Large intestine (tissue), 3 donors: ENCODE results near the gene JAG1. TPM values are rescaled to one million over a fixed set of nuclear protein-coding genes. Genes with fewer than 3 reads are reported as not detected.
"Not testable (repeated sequence)": the region's sequence is repeated elsewhere in the genome, so short reads cannot be mapped to it uniquely, and the experiment has no call there.

Source experiments
- DNase-seq, 2 donors: peaks; one replicate each; pipeline versions ENCODE4 v3.0.0 to v3.0.0-alpha.2; 2013
- H3K27ac ChIP-seq: one replicate; pipeline ENCODE4 v1.5.1; 2013; ENCODE audit warnings: low read length
- H3K27me3 ChIP-seq: 2 replicates; pipeline ENCODE4 v1.6.1; 2013; ENCODE audit warnings: low read length; ENCODE audit not compliant: control insufficient read depth, insufficient read depth
- H3K36me3 ChIP-seq: 2 replicates; pipeline ENCODE4 v1.6.1; 2013; ENCODE audit warnings: low read length; ENCODE audit not compliant: control insufficient read depth, insufficient read depth
- H3K4me1 ChIP-seq: one replicate; pipeline ENCODE4 v1.6.1; 2013; ENCODE audit warnings: low read length; ENCODE audit not compliant: control insufficient read depth, insufficient read depth
- H3K4me3 ChIP-seq: one replicate; pipeline ENCODE4 v1.5.1; 2013; ENCODE audit warnings: low read length
- H3K9me3 ChIP-seq: one replicate; pipeline ENCODE4 v1.6.1; 2013; ENCODE audit warnings: mild to moderate bottlenecking, low read depth, low read length, moderate library complexity; ENCODE audit not compliant: control insufficient read depth
- WGBS: methylation state at CpG from one replicate; pipeline ENCODE4 v1.1.5; 2013; ENCODE audit warnings: low lambda C conversion rate; ENCODE audit not compliant: insufficient coverage; 5-methylcytosine and 5-hydroxymethylcytosine counted together
- polyA plus RNA-seq: library from polyadenylated mRNA; unstranded; fragments of 120-200 nt; gene quantifications from one replicate; pipeline ENCODE4 v1.2.1, GENCODE V29; 2013

JAG1 gene
- polyA plus RNA-seq, 1 donor, result 72.0 TPM

DNA sequence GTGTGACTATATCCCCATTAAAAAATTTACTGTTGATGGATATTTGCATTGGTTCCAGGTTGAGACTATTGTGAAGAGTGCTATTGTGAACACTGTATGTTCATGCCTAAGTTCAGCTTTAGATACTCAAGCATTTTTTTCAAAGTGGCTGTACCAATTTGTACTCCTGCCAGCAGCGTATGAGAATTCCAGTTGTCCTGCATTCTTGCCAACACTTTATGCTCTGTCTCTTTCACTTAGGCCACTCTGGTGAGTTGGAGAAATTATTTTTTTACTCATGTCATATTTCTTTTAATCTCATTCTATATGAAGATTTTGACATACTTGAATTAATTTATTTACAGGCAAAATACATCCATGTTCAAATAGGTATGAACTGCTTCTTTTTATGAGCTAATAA is 76.2 kb downstream of the JAG1 start:
- Histone ChIP-seq H3K4me3 (no peak overlapping the region), H3K36me3 (peaks cover 2% of the 10 kb centered on the region), H3K27me3 (no peaks in the 10 kb centered on the region), H3K9me3 (no peaks in the 10 kb centered on the region), H3K4me1 (no peaks in the 10 kb centered on the region), H3K27ac (no peak overlapping the region)
- DNase-seq, result no peak
- WGBS, result no CpG with 5 or more reads among the region's 1 CpG

DNA sequence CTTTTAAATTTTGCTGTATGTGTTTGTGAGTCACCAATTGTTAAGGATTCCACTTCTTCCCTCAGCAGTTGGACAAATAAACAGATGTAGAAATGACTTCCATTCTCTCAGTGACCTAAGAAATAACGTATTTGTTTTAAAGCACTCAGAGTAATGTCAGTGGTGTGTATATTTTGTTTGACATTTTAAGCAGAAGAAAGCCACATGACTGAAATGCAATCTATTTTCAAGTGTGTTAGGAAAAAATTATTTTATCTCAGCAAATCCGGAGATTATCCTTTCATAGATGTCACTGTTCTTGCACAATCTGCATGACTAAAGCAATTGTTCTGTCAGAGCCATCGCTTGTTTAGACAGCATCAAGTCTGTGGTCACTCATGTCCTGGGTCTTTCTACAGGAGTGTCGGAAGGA is 77.1 kb downstream of the JAG1 start:
- no peak for DNase-seq
- Histone ChIP-seq H3K4me1 (no peaks in the 10 kb centered on the region), H3K27ac (no peak overlapping the region), H3K4me3 (no peak overlapping the region), H3K27me3 (no peaks in the 10 kb centered on the region), H3K36me3 (peaks cover 2% of the 10 kb centered on the region), H3K9me3 (no peaks in the 10 kb centered on the region)
- WGBS, result no CpG with 5 or more reads among the region's 4 CpGs

DNA sequence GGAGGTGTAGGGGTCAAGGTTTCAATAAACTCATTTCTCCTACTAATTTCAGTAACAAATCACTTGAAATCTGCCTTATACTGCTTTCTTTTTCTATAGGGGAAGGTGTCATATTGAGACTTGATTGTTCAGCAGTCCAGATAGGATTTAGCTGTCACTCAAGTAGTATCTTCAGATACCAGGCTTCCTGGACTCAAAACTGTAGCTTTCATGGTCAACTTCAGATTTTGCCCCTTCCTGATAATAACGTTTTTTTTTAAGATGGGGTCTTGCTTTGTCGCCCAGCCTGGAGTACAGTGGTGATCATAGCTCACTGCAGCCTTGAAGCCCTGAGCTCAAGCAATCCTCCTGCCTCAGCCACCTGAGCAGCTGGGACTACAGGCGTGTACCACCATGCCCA is 77.8 kb downstream of the JAG1 start:
- WGBS, result no CpG with 5 or more reads among the region's 3 CpGs
- Histone ChIP-seq H3K27ac (no peak overlapping the region), H3K36me3 (peaks cover 2% of the 10 kb centered on the region), H3K27me3 (no peaks in the 10 kb centered on the region), H3K9me3 (no peaks in the 10 kb centered on the region), H3K4me1 (no peaks in the 10 kb centered on the region), H3K4me3 (no peak overlapping the region)
- no peak for DNase-seq

DNA sequence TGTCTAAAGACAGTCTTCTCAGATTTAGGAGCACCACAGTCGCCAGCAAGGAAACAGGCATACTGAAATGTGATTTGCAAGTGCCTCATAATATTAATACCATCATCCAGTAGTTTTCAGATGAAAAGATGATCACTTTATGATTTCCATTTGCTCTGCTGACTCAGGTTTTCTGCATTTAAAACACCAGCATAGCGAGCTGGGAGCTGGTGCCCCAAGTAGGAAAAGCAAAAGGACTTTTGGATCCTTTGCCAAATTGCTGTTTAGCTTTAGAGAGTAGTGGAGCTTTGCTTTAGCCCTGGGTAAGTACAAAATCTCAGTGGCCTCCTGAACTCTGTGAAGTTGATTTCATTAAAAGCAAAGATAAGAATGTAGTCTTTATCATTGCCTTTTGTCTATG is 78.5 kb downstream of the JAG1 start:
- no peaks in the 10 kb centered on the region for H3K4me1 ChIP-seq
- DNase-seq, result no peak
- no peaks in the 10 kb centered on the region for H3K36me3 ChIP-seq
- H3K4me3 ChIP-seq, result no peak overlapping the region
- H3K27me3 ChIP-seq, result no peaks in the 10 kb centered on the region
- no CpG with 5 or more reads among the region's 2 CpGs for WGBS
- no peaks in the 10 kb centered on the region for H3K9me3 ChIP-seq
- no peak overlapping the region for H3K27ac ChIP-seq

DNA sequence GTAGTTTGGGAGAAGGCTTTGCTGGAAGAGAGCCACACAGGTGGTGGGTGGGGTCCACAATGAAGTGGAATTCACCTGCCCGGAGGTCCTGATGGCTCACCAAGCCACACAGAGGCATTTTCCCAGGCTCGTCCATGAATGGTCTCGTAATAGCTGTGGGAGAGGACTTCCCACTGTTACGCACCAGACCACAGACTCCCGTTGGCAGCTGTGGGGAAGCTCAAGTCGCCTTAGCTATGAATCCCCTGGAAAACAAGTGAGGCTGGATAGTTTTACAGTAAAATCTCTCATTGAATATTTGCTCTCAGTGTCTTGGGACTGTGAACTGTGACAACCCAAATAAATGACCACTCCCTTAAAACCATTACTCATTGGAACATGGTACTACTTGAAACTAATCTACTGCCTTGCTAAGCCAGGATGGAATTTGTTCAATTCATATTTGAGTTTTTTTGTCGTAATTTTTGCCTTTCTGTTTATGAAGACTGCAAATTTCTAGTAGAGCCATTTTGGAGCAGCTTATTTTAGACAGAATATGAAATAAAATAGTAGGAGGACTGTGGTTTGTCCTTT is 79.4 kb downstream of the JAG1 start:
- Histone ChIP-seq H3K27me3 (no peaks in the 10 kb centered on the region), H3K4me3 (no peak overlapping the region), H3K27ac (no peak overlapping the region), H3K4me1 (no peaks in the 10 kb centered on the region), H3K36me3 (no peaks in the 10 kb centered on the region), H3K9me3 (no peaks in the 10 kb centered on the region)
- no peak for DNase-seq
- no CpG with 5 or more reads among the region's 7 CpGs for WGBS

DNA sequence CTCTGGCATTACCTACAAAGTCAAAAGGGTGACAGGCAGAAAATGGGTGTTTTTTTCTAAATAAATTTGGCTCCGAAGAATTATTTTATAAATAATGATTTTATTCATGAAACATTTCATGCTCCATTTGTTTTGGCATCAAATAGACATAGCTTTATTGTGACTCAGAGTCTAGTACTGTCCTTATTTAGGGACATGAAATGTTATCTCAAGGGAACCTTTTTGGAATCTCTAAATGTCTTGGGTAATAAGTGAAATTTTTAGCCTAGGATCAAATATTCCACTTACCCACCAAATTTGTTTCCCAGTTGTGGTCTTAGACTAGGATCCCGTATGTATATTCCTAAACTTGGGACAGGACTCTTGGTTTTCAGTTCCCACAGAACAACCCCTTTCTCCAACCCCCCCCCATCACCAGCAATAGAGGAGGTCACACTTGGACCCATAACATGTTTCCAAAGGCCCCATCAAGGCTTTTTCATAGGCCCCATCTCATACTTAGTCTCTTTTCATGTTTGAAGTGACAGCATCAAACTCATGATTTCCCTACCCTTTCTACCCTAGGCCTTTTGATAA is 81.8 kb downstream of the JAG1 start:
- WGBS, result no CpG with 5 or more reads among the region's 2 CpGs
- H3K27me3 ChIP-seq, result no peaks in the 10 kb centered on the region
- DNase-seq, result no peak
- no peaks in the 10 kb centered on the region for H3K4me1 ChIP-seq
- H3K27ac ChIP-seq, result no peak overlapping the region
- H3K4me3 ChIP-seq, result no peak overlapping the region
- no peaks in the 10 kb centered on the region for H3K9me3 ChIP-seq
- H3K36me3 ChIP-seq, result no peaks in the 10 kb centered on the region

DNA sequence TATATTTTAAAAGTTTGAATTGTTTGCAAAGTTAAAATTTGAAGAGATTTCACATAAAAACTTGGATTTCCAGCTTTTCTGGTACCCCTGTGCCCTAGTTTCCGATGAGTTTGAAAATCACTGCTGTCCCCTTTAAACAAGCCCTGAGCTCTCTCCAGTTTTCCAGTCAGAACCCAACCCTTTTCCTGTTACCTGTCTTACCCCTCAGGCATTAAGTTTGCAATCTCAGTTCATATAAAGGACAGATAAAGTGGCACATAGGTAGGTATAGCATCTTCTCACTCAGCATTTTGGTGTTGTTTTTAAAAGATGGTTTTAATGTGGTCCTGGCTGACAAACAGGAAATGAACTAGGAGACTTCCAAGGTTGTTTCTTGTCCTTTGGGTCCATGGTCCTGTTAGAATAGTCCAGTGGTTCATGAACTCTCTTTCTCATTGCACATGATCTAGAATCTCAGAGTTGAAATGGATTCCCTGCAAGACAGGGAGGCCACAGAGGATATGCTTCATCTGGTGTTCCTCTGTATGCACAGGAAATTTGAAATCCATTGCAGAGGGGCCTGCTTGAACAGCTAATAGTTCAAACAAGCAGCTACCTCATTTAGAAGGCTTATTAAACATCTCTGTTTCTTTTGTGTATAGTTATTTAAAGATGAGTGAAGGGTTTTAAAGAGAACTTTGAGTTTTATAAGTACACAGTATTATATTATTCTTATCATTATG is 82.7 kb downstream of the JAG1 start:
- Histone ChIP-seq H3K36me3 (no peaks in the 10 kb centered on the region), H3K27me3 (no peaks in the 10 kb centered on the region), H3K27ac (no peak overlapping the region), H3K4me1 (no peaks in the 10 kb centered on the region), H3K9me3 (no peaks in the 10 kb centered on the region), H3K4me3 (no peak overlapping the region)
- no peak for DNase-seq
- no CpG with 5 or more reads among the region's 1 CpG for WGBS

DNA sequence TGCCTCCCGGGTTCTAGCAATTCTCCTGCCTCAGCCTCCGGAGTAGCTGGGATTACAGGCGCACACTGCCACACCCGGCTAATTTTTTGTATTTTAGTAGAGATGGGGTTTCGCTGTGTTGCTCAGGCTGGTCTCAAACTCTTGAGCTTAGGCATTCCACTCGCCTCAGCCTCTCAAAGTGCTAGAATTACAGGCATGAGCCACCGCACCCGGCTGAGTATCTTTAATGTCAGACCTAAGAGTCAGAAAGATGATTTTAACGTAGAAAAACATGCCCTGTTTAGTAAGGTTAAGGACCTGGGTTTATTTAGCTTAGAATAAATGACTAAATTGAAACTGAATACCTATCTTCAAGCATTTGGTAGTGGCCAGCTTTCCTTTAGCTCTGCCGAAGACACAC is 83.4 kb downstream of the JAG1 start:
- not testable (repeated sequence) for DNase-seq, H3K4me3 ChIP-seq, H3K9me3 ChIP-seq, H3K27me3 ChIP-seq, H3K36me3 ChIP-seq, H3K27ac ChIP-seq, H3K4me1 ChIP-seq
- 80% methylated on average over 1 of the region's 10 CpGs for WGBS

Other genes with a start within 250 kb of the JAG1 start
- gene MKKS, start 239.8 kb downstream of the JAG1 start, polyA plus RNA-seq, result 24.1 TPM
- 7.2 TPM for gene SLX4IP, start 238.7 kb downstream of the JAG1 start, polyA plus RNA-seq